Measurements from ENCODE around the gene EXOC2. TPM values are rescaled to one million over a fixed set of nuclear protein-coding genes. Genes with fewer than 3 reads are reported as not detected.

Gene EXOC2
- total RNA-seq, 1 donor from 2014 or later = 44.4 TPM

DNA sequence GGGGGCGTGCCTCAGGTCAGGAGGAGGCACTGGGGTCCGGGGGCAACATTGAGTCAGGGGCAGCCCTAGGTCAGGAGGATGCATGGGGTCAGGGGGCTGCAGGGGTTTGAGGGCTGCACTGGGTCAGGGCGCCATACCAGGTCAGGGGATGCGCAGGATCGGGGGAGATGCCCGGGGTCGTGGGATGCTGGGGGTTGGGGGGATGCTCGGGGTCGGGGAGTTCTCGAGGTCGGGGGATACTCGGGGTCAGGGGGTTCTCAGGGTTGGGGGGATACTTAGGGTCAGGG is 727 bp upstream of the EXOC2 start:
- H3K36me3 ChIP-seq (ENCODE audit: insufficient read depth, low read length) = no peaks in the 10 kb centered on the region
- Mint-ChIP-seq H3K27me3 (ENCODE audit: low read depth, unreplicated experiment) (no peaks in the 10 kb centered on the region), H3K36me3 (ENCODE audit: low read depth, unreplicated experiment) (peaks cover 8% of the 10 kb centered on the region), H3K9me3 (ENCODE audit: unreplicated experiment) (peaks cover 2% of the 10 kb centered on the region), H3K4me3 (ENCODE audit: unreplicated experiment) (peak overlapping the region; percentile 98), H3K27ac (ENCODE audit: unreplicated experiment) (no peak overlapping the region), H3K4me1 (ENCODE audit: low read depth, unreplicated experiment) (peaks cover 7% of the 10 kb centered on the region)
- FAIRE-seq (no peak), DNase-seq (ENCODE audit: low read depth) (no peak)
- no peaks in the 10 kb centered on the region for H3K9me3 ChIP-seq (ENCODE audit: insufficient read depth, low read depth, low read length)
- no peak overlapping the region for H3K27ac ChIP-seq (ENCODE audit: low read depth, low read length)
- peak overlapping the region; percentile 100 for H2AFZ ChIP-seq (ENCODE audit: low read depth, low read length)
- no peaks in the 10 kb centered on the region for H3K27me3 ChIP-seq (ENCODE audit: insufficient read depth, low read length)
- peak overlapping the region; percentile 98 for H3K4me3 ChIP-seq (ENCODE audit: insufficient read depth, low read depth, low read length)
- H3K4me2 ChIP-seq (ENCODE audit: low read length) = peak overlapping the region; percentile 98
- H3K79me2 ChIP-seq (ENCODE audit: insufficient read depth, low read length) = peaks cover 42% of the 10 kb centered on the region
- H4K20me1 ChIP-seq (ENCODE audit: insufficient read depth, low read length) = peaks cover 10% of the 10 kb centered on the region
- TF ChIP-seq EZH2 (IDR thresholded peaks at IDR 0.05; ENCODE audit: insufficient read depth, low read length) = no peak
- TF ChIP-seq, protein P1, sequence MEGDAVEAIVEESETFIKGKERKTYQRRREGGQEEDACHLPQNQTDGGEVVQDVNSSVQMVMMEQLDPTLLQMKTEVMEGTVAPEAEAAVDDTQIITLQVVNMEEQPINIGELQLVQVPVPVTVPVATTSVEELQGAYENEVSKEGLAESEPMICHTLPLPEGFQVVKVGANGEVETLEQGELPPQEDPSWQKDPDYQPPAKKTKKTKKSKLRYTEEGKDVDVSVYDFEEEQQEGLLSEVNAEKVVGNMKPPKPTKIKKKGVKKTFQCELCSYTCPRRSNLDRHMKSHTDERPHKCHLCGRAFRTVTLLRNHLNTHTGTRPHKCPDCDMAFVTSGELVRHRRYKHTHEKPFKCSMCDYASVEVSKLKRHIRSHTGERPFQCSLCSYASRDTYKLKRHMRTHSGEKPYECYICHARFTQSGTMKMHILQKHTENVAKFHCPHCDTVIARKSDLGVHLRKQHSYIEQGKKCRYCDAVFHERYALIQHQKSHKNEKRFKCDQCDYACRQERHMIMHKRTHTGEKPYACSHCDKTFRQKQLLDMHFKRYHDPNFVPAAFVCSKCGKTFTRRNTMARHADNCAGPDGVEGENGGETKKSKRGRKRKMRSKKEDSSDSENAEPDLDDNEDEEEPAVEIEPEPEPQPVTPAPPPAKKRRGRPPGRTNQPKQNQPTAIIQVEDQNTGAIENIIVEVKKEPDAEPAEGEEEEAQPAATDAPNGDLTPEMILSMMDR (IDR thresholded peaks at IDR 0.05; ENCODE audit: insufficient read depth, low read depth, low read length) = no peak
- peaks cover 9% of the 10 kb centered on the region for H3K4me1 ChIP-seq (ENCODE audit: insufficient read depth, low read length)
- H3K9ac ChIP-seq (ENCODE audit: low read length) = peak overlapping the region; percentile 86

DNA sequence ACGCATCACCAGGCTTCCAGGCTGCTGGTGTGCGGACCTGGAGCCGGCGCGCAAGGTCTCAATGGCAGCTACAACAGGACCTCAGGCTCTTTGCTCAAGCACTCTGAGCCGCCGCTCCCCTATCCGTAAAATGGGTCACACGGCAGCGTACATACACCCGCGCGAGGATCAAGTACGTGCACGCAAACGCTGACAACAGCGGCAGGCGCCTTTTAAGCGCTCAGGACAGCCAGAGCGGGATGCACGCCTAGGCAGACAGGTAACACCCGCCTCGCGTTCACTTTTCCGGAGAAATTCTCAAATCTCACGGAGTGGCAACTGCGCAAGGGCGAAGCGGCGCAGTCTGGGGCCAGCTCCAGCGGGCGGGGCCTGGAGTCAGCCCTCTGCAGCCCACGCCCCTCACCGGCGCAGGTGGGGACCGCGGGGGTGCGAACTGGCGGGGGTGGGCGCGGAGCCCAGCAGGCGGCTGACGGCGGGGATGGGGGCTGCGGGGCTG is 535 bp downstream of the EXOC2 start:
- peaks cover 8% of the 10 kb centered on the region for H3K36me3 Mint-ChIP-seq (ENCODE audit: low read depth, unreplicated experiment)
- Histone ChIP-seq H3K9ac (ENCODE audit: low read length) (peak overlapping the region; percentile 86), H2AFZ (ENCODE audit: low read depth, low read length) (peak overlapping the region; percentile 100), H3K4me3 (ENCODE audit: insufficient read depth, low read depth, low read length) (peak overlapping the region; percentile 98), H3K4me1 (ENCODE audit: insufficient read depth, low read length) (peaks cover 9% of the 10 kb centered on the region), H3K9me3 (ENCODE audit: insufficient read depth, low read depth, low read length) (no peaks in the 10 kb centered on the region), H3K27me3 (ENCODE audit: insufficient read depth, low read length) (no peaks in the 10 kb centered on the region), H4K20me1 (ENCODE audit: insufficient read depth, low read length) (peaks cover 16% of the 10 kb centered on the region), H3K79me2 (ENCODE audit: insufficient read depth, low read length) (peaks cover 52% of the 10 kb centered on the region), H3K27ac (ENCODE audit: low read depth, low read length) (peak overlapping the region; percentile 68), H3K4me2 (ENCODE audit: low read length) (peak overlapping the region; percentile 98), H3K36me3 (ENCODE audit: insufficient read depth, low read length) (no peaks in the 10 kb centered on the region)
- FAIRE-seq = no peak
- H3K27ac Mint-ChIP-seq (ENCODE audit: unreplicated experiment) = peak overlapping the region; percentile 94
- TF ChIP-seq EZH2 (IDR thresholded peaks at IDR 0.05; ENCODE audit: insufficient read depth, low read length) = no peak
- TF ChIP-seq, protein P1 (IDR thresholded peaks at IDR 0.05; ENCODE audit: insufficient read depth, low read depth, low read length) = no peak
- no peaks in the 10 kb centered on the region for H3K27me3 Mint-ChIP-seq (ENCODE audit: low read depth, unreplicated experiment)
- peak overlapping the region; percentile 97 for H3K4me3 Mint-ChIP-seq (ENCODE audit: unreplicated experiment)
- H3K9me3 Mint-ChIP-seq (ENCODE audit: unreplicated experiment) = peaks cover 2% of the 10 kb centered on the region
- peak; percentile 22 for DNase-seq (ENCODE audit: low read depth)
- H3K4me1 Mint-ChIP-seq (ENCODE audit: low read depth, unreplicated experiment) = peaks cover 7% of the 10 kb centered on the region

DNA sequence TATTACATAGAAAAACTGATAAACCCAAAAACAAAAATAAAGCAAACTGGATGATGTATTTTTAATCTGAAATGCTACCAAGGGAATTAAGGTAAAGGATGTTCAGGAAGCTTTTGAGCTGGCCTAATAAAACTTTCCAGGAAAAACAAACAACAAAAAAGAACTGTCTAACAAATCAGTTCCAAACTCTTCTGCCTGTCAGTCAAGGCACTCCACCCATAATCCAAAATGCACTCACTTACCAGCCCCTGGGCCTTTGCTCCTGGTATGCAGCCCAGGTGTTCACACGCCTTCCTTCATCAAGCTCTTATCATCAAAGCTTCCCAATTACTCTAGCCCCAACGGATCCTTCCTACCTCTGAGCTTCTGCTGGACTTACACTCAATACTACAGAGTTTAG is 3.7 kb downstream of the EXOC2 start:
- FAIRE-seq = no peak
- Histone ChIP-seq H3K4me1 (ENCODE audit: insufficient read depth, low read length) (peaks cover 21% of the 10 kb centered on the region), H3K27ac (ENCODE audit: low read depth, low read length) (no peak overlapping the region), H3K9me3 (ENCODE audit: insufficient read depth, low read depth, low read length) (no peaks in the 10 kb centered on the region), H3K9ac (ENCODE audit: low read length) (no peak overlapping the region), H2AFZ (ENCODE audit: low read depth, low read length) (no peak overlapping the region), H3K36me3 (ENCODE audit: insufficient read depth, low read length) (no peaks in the 10 kb centered on the region), H3K4me2 (ENCODE audit: low read length) (no peak overlapping the region), H3K4me3 (ENCODE audit: insufficient read depth, low read depth, low read length) (no peak overlapping the region), H4K20me1 (ENCODE audit: insufficient read depth, low read length) (peaks cover 27% of the 10 kb centered on the region), H3K27me3 (ENCODE audit: insufficient read depth, low read length) (no peaks in the 10 kb centered on the region), H3K79me2 (ENCODE audit: insufficient read depth, low read length) (peaks cover 70% of the 10 kb centered on the region)
- H3K4me1 Mint-ChIP-seq (ENCODE audit: low read depth, unreplicated experiment) = peaks cover 17% of the 10 kb centered on the region
- DNase-seq (ENCODE audit: low read depth) = no peak
- TF ChIP-seq EZH2 (IDR thresholded peaks at IDR 0.05; ENCODE audit: insufficient read depth, low read length) = no peak
- TF ChIP-seq, protein P1 (IDR thresholded peaks at IDR 0.05; ENCODE audit: insufficient read depth, low read depth, low read length) = no peak
- no peaks in the 10 kb centered on the region for H3K27me3 Mint-ChIP-seq (ENCODE audit: low read depth, unreplicated experiment)
- peaks cover 5% of the 10 kb centered on the region for H3K36me3 Mint-ChIP-seq (ENCODE audit: low read depth, unreplicated experiment)
- H3K9me3 Mint-ChIP-seq (ENCODE audit: unreplicated experiment) = peaks cover 2% of the 10 kb centered on the region
- H3K27ac Mint-ChIP-seq (ENCODE audit: unreplicated experiment) = no peak overlapping the region
- no peak overlapping the region for H3K4me3 Mint-ChIP-seq (ENCODE audit: unreplicated experiment)
